PC-9 (cell line): ENCODE measurements around the gene PTPRT. TPM values are rescaled to one million over a fixed set of nuclear protein-coding genes. Genes with fewer than 3 reads are reported as not detected.

Source experiments
- BruUV-seq: library from RNA; stranded (reverse); fragments of 400-500 nt; replicated peaks from 2 replicates; lab custom pipeline; 2021; lab: Mats Ljungman, UMichigan
- CTCF ChIA-PET: fragments of 300-600 bp; sonication (Branson Sonifier 250); formaldehyde crosslinking; loops from one replicate; lab custom pipeline; 2022; ENCODE audit warnings: antibody characterized with exemption; lab: Charles Lee
- POLR2A ChIA-PET: fragments of 300-600 bp; sonication (Branson Sonifier 250); formaldehyde crosslinking; loops from one replicate; lab custom pipeline; 2022; ENCODE audit warnings: antibody characterized with exemption; ENCODE audit not compliant: unreplicated experiment; lab: Charles Lee
- DNase-seq, 2 experiments: peaks; one replicate each; pipeline versions ENCODE4 v3.0.0 to v3.0.0-alpha.2; 2015 to 2022; ENCODE audit warnings: mixed read lengths in 1 of 2
- H2AFZ ChIP-seq: fragments of 200-600 bp; sonication (generic); 2 replicates; pipeline ENCODE4 v1.8.1; 2017; ENCODE audit warnings: antibody characterized with exemption
- H3F3A ChIP-seq: fragments of 200-600 bp; sonication (generic); 2 replicates; pipeline ENCODE4 v1.8.1; 2017; ENCODE audit warnings: antibody characterized with exemption, mild to moderate bottlenecking, low read depth; ENCODE audit not compliant: insufficient read depth
- H3K27ac ChIP-seq: fragments of 200-600 bp; sonication (generic); 2 replicates; pipeline ENCODE4 v1.6.1; 2016; ENCODE audit warnings: mixed run types
- H3K27me3 ChIP-seq: fragments of 200-600 bp; sonication (generic); 2 replicates; pipeline ENCODE4 v1.6.1; 2016; ENCODE audit warnings: low read depth, mixed run types; ENCODE audit not compliant: insufficient read depth
- H3K36me3 ChIP-seq: fragments of 200-600 bp; sonication (generic); 2 replicates; pipeline ENCODE4 v1.6.1; 2016; ENCODE audit warnings: low read depth, mixed run types
- H3K4me1 ChIP-seq: fragments of 200-600 bp; sonication (generic); replicated peaks from 2 replicates; pipeline ENCODE4 v1.6.1; 2016; ENCODE audit warnings: mixed run types; ENCODE audit not compliant: insufficient read depth
- H3K4me2 ChIP-seq: fragments of 200-600 bp; sonication (generic); 2 replicates; pipeline ENCODE4 v1.6.1; 2017; ENCODE audit warnings: mixed run types
- H3K4me3 ChIP-seq: fragments of 200-600 bp; sonication (generic); 2 replicates; pipeline ENCODE4 v1.6.1; 2016; ENCODE audit warnings: mixed run types
- H3K79me2 ChIP-seq: fragments of 200-600 bp; sonication (generic); 2 replicates; pipeline ENCODE4 v1.6.1; 2017; ENCODE audit warnings: low read depth, mixed run types
- H3K9me2 ChIP-seq: fragments of 200-600 bp; sonication (generic); 2 replicates; pipeline ENCODE4 v1.8.1; 2017; ENCODE audit warnings: mild to moderate bottlenecking; ENCODE audit not compliant: insufficient read depth
- H3K9me3 ChIP-seq: fragments of 200-600 bp; sonication (generic); 2 replicates; pipeline ENCODE4 v1.8.1; 2016; ENCODE audit warnings: low read depth; ENCODE audit not compliant: insufficient read depth
- H4K20me1 ChIP-seq: fragments of 200-600 bp; sonication (generic); 2 replicates; pipeline ENCODE4 v1.8.1; 2017; ENCODE audit not compliant: insufficient read depth
- EZH2 ChIP-seq: fragments of 200-600 bp; sonication (generic); IDR thresholded peaks from 2 replicates; pipeline ENCODE4 v1.8.0; 2017; ENCODE audit warnings: antibody characterized with exemption, low read depth
- intact Hi-C: fragments of 100-400 bp; cut with micrococcal nuclease; formaldehyde crosslinking; loops from one replicate; pipeline ENCODE4 v1.10.0; 2022; ENCODE audit not compliant: unreplicated experiment
- total RNA-seq: library from RNA; stranded (reverse); gene quantifications from 2 replicates; pipeline ENCODE4 v1.2.3, GENCODE V29; 2021
- TF ChIP-seq, protein P1 (sequence below): fragments of 200-600 bp; sonication (generic); conservative IDR thresholded peaks from 2 replicates; pipeline ENCODE4 v1.6.1; 2017; ENCODE audit warnings: mixed run types, antibody characterized with exemption, mild to moderate bottlenecking, moderate library complexity

PTPRT gene
- total RNA-seq, 1 experiment from 2014 or later: not detected

DNA sequence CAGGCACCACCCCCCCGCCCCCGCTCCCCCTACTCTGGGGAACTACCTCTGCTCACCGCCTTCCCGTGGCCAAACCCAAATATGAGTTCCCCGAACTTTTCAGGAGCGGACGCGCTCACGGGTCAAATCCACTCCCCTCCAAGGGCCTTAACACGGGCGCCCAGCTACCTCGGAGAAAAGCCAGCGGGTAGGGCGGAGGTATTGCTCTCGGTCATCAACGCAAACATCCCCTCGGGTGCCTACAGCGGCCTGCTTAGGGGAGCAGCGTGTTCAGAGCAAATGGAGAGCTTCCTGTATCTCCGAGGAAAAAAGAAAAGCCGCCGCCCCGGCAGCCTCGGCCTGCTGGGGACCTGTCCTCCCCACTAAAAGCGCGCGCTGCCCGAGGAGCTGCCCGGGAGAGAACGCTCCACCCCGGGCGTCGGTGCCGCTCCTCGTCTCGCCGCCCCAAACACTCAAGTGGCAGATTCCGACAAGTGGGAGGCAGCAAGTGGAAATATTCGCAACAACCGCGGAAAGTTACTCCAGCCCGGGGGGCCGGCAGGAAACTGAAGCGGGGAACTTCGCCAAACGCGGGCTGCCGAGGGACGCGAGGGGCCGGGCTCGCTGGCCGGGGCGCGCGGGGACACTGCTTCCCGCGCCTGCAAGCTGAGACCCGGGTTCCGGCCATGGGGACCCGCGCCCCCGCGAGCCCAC lies 699 bp downstream of the PTPRT start:
- CTCF ChIA-PET: interaction anchor here (0.6 kb wide), 1 partner anchor 597 kb away, joined by 6 read pairs; no protein-coding TSS in a partner anchor

DNA sequence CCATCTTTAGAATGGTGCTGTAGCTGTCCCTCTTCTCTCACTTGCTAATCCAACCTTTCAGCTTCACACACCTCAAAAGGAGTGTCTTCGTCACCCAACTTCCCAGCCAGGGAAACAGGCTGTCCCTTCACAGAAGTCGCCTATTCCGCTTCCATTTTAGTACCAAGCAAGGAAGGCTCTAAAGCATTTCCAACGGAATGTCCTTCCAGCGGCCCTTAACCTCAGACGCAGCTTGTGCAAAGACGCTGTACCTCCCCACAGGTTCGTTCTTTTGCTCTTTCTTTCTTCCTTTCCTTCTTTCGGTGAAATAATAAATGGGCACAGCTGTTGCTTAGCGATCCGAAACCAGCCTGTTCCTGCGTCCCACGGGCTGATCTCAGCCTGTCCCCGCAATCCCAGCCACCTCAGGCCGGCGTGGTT lies 1.5 kb downstream of the PTPRT start:
- H3K4me2 ChIP-seq: no peak overlapping the region
- no peak for TF ChIP-seq EZH2
- TF ChIP-seq, protein P1, sequence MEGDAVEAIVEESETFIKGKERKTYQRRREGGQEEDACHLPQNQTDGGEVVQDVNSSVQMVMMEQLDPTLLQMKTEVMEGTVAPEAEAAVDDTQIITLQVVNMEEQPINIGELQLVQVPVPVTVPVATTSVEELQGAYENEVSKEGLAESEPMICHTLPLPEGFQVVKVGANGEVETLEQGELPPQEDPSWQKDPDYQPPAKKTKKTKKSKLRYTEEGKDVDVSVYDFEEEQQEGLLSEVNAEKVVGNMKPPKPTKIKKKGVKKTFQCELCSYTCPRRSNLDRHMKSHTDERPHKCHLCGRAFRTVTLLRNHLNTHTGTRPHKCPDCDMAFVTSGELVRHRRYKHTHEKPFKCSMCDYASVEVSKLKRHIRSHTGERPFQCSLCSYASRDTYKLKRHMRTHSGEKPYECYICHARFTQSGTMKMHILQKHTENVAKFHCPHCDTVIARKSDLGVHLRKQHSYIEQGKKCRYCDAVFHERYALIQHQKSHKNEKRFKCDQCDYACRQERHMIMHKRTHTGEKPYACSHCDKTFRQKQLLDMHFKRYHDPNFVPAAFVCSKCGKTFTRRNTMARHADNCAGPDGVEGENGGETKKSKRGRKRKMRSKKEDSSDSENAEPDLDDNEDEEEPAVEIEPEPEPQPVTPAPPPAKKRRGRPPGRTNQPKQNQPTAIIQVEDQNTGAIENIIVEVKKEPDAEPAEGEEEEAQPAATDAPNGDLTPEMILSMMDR: no peak
- no peaks in the 10 kb centered on the region for H3K79me2 ChIP-seq
- no peaks in the 10 kb centered on the region for H3K9me2 ChIP-seq
- H2AFZ ChIP-seq: no peak overlapping the region
- intact Hi-C loops: loop anchor here (5.0 kb wide), 3 partner anchors 219 to 1846 kb away; partner anchors contain the start of gene LPIN3
- no peak overlapping the region for H3K4me3 ChIP-seq
- DNase-seq: no peak
- H4K20me1 ChIP-seq: no peaks in the 10 kb centered on the region
- no peaks in the 10 kb centered on the region for H3K9me3 ChIP-seq
- BruUV-seq: no TSS peak
- ChIA-PET CTCF (interaction anchor here (0.6 kb wide), 1 partner anchor 128 kb away, joined by 4 read pairs; no protein-coding TSS in a partner anchor), POLR2A (no interaction called here)
- no peaks in the 10 kb centered on the region for H3K4me1 ChIP-seq
- peaks cover 45% of the 10 kb centered on the region for H3K27me3 ChIP-seq
- H3K27ac ChIP-seq: no peak overlapping the region
- no peaks in the 10 kb centered on the region for H3K36me3 ChIP-seq
- no peaks in the 10 kb centered on the region for H3F3A ChIP-seq

More for the DNA sequence above, 699 bp downstream of the PTPRT start:
- no peak overlapping the region for H3K4me3 ChIP-seq
- no peak overlapping the region for H3K27ac ChIP-seq
- no TSS peak for BruUV-seq
- H3K4me2 ChIP-seq: no peak overlapping the region
- no peaks in the 10 kb centered on the region for H3K79me2 ChIP-seq
- DNase-seq: no peak
- intact Hi-C loops: loop anchor here (5.0 kb wide), 3 partner anchors 218 to 1847 kb away; partner anchors contain the start of gene LPIN3
- H3K36me3 ChIP-seq: no peaks in the 10 kb centered on the region
- TF ChIP-seq, protein P1: no peak
- no peak for TF ChIP-seq EZH2
- H2AFZ ChIP-seq: no peak overlapping the region
- H3K9me3 ChIP-seq: no peaks in the 10 kb centered on the region
- peaks cover 45% of the 10 kb centered on the region for H3K27me3 ChIP-seq
- no peaks in the 10 kb centered on the region for H3K9me2 ChIP-seq
- POLR2A ChIA-PET: no interaction called here
- no peaks in the 10 kb centered on the region for H4K20me1 ChIP-seq
- no peaks in the 10 kb centered on the region for H3F3A ChIP-seq
- H3K4me1 ChIP-seq: no peaks in the 10 kb centered on the region

DNA sequence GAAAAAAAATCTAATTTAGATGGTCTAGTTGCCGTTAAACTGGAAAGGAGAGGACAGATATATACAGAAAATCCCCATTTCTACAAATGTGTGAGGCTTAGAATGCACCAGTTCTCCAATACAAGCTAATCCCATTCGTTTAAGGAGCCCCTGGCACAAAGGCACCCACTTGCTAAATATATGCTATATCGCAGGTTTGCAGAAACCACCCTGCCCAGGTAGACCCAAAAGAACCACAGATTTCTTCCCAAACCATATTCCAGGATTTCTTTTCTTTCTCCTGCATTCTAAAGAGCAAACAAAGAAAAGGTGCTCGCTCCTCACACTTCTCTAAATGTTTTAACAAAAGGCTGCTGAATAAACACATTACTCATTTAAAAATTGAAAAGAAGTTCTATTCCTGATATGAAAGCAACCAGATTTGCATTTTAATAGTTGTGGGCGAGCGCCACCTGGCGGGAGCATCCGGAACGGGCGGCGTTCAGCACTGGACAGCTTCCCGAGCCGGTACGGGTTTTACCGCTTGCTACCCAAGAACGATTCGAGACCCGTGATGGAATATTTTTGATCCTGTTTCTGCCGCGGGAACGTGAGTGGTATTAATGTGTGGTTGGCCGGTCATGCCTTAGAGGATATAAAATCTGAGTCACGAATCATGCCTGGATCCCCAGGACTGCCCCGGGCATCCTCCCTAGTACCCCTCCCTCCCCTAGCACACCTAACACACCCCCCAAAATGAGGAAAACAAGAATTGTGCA lies 2.1 kb downstream of the PTPRT start:
- Histone ChIP-seq H3K4me2 (no peak overlapping the region), H4K20me1 (no peaks in the 10 kb centered on the region), H3K9me2 (no peaks in the 10 kb centered on the region), H3K4me1 (no peaks in the 10 kb centered on the region), H3K27me3 (peaks cover 50% of the 10 kb centered on the region), H3K9me3 (no peaks in the 10 kb centered on the region), H3K27ac (no peak overlapping the region), H3F3A (no peaks in the 10 kb centered on the region), H3K36me3 (no peaks in the 10 kb centered on the region), H3K79me2 (no peaks in the 10 kb centered on the region), H3K4me3 (no peak overlapping the region), H2AFZ (no peak overlapping the region)
- BruUV-seq: no TSS peak
- POLR2A ChIA-PET: no interaction called here
- peak in 1 of 2 experiments; percentile 75 for DNase-seq
- no peak for TF ChIP-seq EZH2
- TF ChIP-seq, protein P1: peak; percentile 98
- CTCF ChIA-PET: interaction anchor here (0.6 kb wide), 1 partner anchor 128 kb away, joined by 4 read pairs; no protein-coding TSS in a partner anchor
- intact Hi-C loops: loop anchor here (1.0 to 5.0 kb wide), 5 partner anchors 220 to 1845 kb away; partner anchors contain the start of gene LPIN3
